Stomach (tissue), 9 donors: ENCODE data around the gene COQ8B. TPM values are rescaled to one million over a fixed set of nuclear protein-coding genes. Genes with fewer than 3 reads are reported as not detected.

ENCODE experiments used
- DNase-seq, 2 donors: peaks; one replicate each; pipeline versions ENCODE4 v3.0.0 to v3.0.0-alpha.2; 2013 to 2019
- H3K27ac ChIP-seq, 5 donors: fragments of 200-600 bp in 4 of 5; sonication (generic) in 4 of 5; one replicate each; pipeline ENCODE4 v1.5.1; 2013 to 2019; ENCODE audit warnings: mild to moderate bottlenecking in 1 of 5, moderate library complexity in 1 of 5
- H3K27me3 ChIP-seq, 3 donors: fragments of 200-600 bp; sonication (generic); one replicate each; pipeline ENCODE4 v1.5.1; 2017 to 2019; ENCODE audit warnings: mixed run types in 1 of 3
- H3K36me3 ChIP-seq, 4 donors: fragments of 200-600 bp; sonication (generic); 1 replicate in 3 of 4; 2 replicates in 1 of 4; pipeline ENCODE4 v1.5.1; 2016 to 2019
- H3K4me1 ChIP-seq, 4 donors: fragments of 200-600 bp; sonication (generic); one replicate each; pipeline ENCODE4 v1.5.1; 2016 to 2019
- H3K4me3 ChIP-seq, 4 donors: fragments of 200-600 bp; sonication (generic) in 3 of 4; one replicate each; pipeline ENCODE4 v1.5.1; 2016 to 2019; ENCODE audit warnings: mild to moderate bottlenecking in 1 of 4
- H3K9me3 ChIP-seq, 4 donors: fragments of 200-600 bp; sonication (generic); one replicate each; pipeline ENCODE4 v1.5.1; 2016 to 2019
- CTCF ChIP-seq, 7 experiments: fragments of 450-650 bp in 4 of 7; fragments of 200-600 bp in 3 of 7; sonication (generic) in 3 of 7; IDR thresholded peaks; one replicate each; pipeline ENCODE4 v1.5.1; 2016 to 2019; ENCODE audit warnings: antibody characterized with exemption in 7 of 7, control low read depth in 2 of 7, mild to moderate bottlenecking in 1 of 7
- EP300 ChIP-seq: sonication (generic); formaldehyde crosslinking; IDR thresholded peaks from one replicate; pipeline ENCODE4 v1.6.1; 2017; ENCODE audit warnings: antibody characterized with exemption
- POLR2A ChIP-seq, 4 donors: fragments of 450-650 bp; IDR thresholded peaks; one replicate each; pipeline ENCODE4 v1.6.1; 2016; ENCODE audit warnings: antibody characterized with exemption in 4 of 4, control low read depth in 2 of 4, mild to moderate bottlenecking in 1 of 4, moderate library complexity in 1 of 4
- POLR2AphosphoS5 ChIP-seq, 3 donors: sonication (generic); formaldehyde crosslinking; IDR thresholded peaks; one replicate each; pipeline ENCODE4 v1.6.1; 2016; ENCODE audit warnings: antibody characterized with exemption in 3 of 3
- WGBS, 5 donors: extraction: QIAGEN DNeasy Blood & Tissue Kit in 3 of 5; methylation state at CpG; one replicate each; pipeline versions ENCODE4 v1.1.5 to v1.1.7; 2013 to 2018; 5-methylcytosine and 5-hydroxymethylcytosine counted together
- intact Hi-C: fragments of 100-400 bp; cut with DNase I; formaldehyde crosslinking; loops from one replicate; pipeline ENCODE4 v1.15.1; 2023; ENCODE audit warnings: low total_unique reads
- polyA plus RNA-seq, 3 donors: library from polyadenylated mRNA; stranded (reverse); fragments of 200-250 nt; gene quantifications; one replicate each; pipeline ENCODE4 v1.2.3, GENCODE V29; 2013
- total RNA-seq, 5 donors: library from RNA; depleted of rRNA; stranded (reverse); fragments of >200 nt; gene quantifications; one replicate each; pipeline versions ENCODE4 v1.1.0 to v1.2.3, GENCODE V29; 2014 to 2016
- donor health status: healthy with polysubstance abuse.
- donor health status: Bipolar disorder and iron deficiency.
- donor health status: healthy.

Gene COQ8B
- total and polyA plus RNA-seq, 8 donors = 26.9 to 91.5 (median 41.9) TPM

GRCh38 chr19:40682431-40682964, 34.2 kb downstream of the COQ8B start:
- 92 to 97% (median 95%) methylated on average over 14 to 18 of the region's 18 CpGs for WGBS, 5 donors
- peaks cover under 1 to 12% (median 5%) of the 10 kb centered on the region in 4 donors for H3K4me1 ChIP-seq
- H3K27ac ChIP-seq = no peak overlapping the region
- DNase-seq = no peak
- no peak overlapping the region for H3K4me3 ChIP-seq
- H3K36me3 ChIP-seq = peaks cover 54 to 95% (median 94%) of the 10 kb centered on the region in 4 donors
- TF ChIP-seq POLR2A (IDR thresholded peaks at IDR 0.05) = no peak
- TF ChIP-seq CTCF (IDR thresholded peaks at IDR 0.05) = no peak
- TF ChIP-seq POLR2AphosphoS5 (IDR thresholded peaks at IDR 0.05) = no peak
- TF ChIP-seq EP300 = no peak
- intact Hi-C loops = no loop called here
- no peaks in the 10 kb centered on the region for H3K27me3 ChIP-seq
- no peaks in the 10 kb centered on the region for H3K9me3 ChIP-seq

GRCh38 chr19:40681039-40681438, 35.6 kb downstream of the COQ8B start:
- no peaks in the 10 kb centered on the region for H3K27me3 ChIP-seq
- H3K27ac ChIP-seq = no peak overlapping the region
- peaks cover 0 to 4% (median 0%) of the 10 kb centered on the region in 4 donors for H3K4me1 ChIP-seq
- WGBS, 5 donors = 71 to 93% (median 87%) methylated on average over 4 of the region's 4 CpGs
- no peaks in the 10 kb centered on the region for H3K9me3 ChIP-seq
- H3K4me3 ChIP-seq = no peak overlapping the region
- no peak for TF ChIP-seq CTCF (IDR thresholded peaks at IDR 0.05)
- no peak for TF ChIP-seq POLR2A (IDR thresholded peaks at IDR 0.05)
- TF ChIP-seq EP300 = no peak
- TF ChIP-seq POLR2AphosphoS5 (IDR thresholded peaks at IDR 0.05) = no peak
- peaks cover 62 to 100% (median 99%) of the 10 kb centered on the region in 4 donors for H3K36me3 ChIP-seq
- intact Hi-C loops = no loop called here
- no peak for DNase-seq

- Histone ChIP-seq H3K4me3 (no peak overlapping the region), H3K27me3 (no peaks in the 10 kb centered on the region), H3K4me1 (no peaks in the 10 kb centered on the region), H3K9me3 (no peaks in the 10 kb centered on the region), H3K36me3 (peaks cover 64 to 100% (median 98%) of the 10 kb centered on the region in 4 donors), H3K27ac (no peak overlapping the region)
- 94 to 96% (median 95%) methylated on average over 15 to 23 of the region's 23 CpGs for WGBS, 5 donors
- DNase-seq = no peak
- TF ChIP-seq POLR2A (IDR thresholded peaks at IDR 0.05) = no peak
- no peak for TF ChIP-seq EP300
- no peak for TF ChIP-seq POLR2AphosphoS5 (IDR thresholded peaks at IDR 0.05)
- TF ChIP-seq CTCF (IDR thresholded peaks at IDR 0.05) = no peak
- intact Hi-C loops = no loop called here
Observed at GRCh38 chr19:40677156-40677555, 39.5 kb downstream of the COQ8B start.

- WGBS, 5 donors = 45 to 60% (median 54%) methylated on average over 3 of the region's 3 CpGs
- TF ChIP-seq POLR2AphosphoS5 (IDR thresholded peaks at IDR 0.05) = no peak
- TF ChIP-seq POLR2A (IDR thresholded peaks at IDR 0.05) = no peak
- no peak for TF ChIP-seq EP300
- TF ChIP-seq CTCF (IDR thresholded peaks at IDR 0.05) = no peak
- intact Hi-C loops = no loop called here
- no peaks in the 10 kb centered on the region for H3K27me3 ChIP-seq
- H3K9me3 ChIP-seq = no peaks in the 10 kb centered on the region
- no peak for DNase-seq
- H3K36me3 ChIP-seq = peaks cover 79 to 100% (median 98%) of the 10 kb centered on the region in 4 donors
- no peaks in the 10 kb centered on the region for H3K4me1 ChIP-seq
- no peak overlapping the region for H3K27ac ChIP-seq
- H3K4me3 ChIP-seq = no peak overlapping the region
Observed at GRCh38 chr19:40674291-40674690, 42.4 kb downstream of the COQ8B start.
